GM12878 (cell line): Measurements from ENCODE around the gene PRSS36. TPM values are rescaled to one million over a fixed set of nuclear protein-coding genes. Genes with fewer than 3 reads are reported as not detected.

Experiments used
- ATAC-seq: fragments of 200-7000 bp; cut with Tn5 transposase; 3 replicates; pipeline ENCODE4 v1.9.1; 2020; ENCODE audit warnings: mild to moderate bottlenecking, moderate library complexity
- BruUV-seq: library from RNA; stranded (reverse); fragments of 400-500 nt; replicated peaks from 2 replicates; lab custom pipeline; 2021; lab: Mats Ljungman, UMichigan
- CTCF ChIA-PET: fragments of 300-600 bp; sonication (Branson Sonifier 250); formaldehyde crosslinking; extraction: SDS; loops from one replicate; lab custom pipeline; 2021; ENCODE audit warnings: inconsistent platforms; lab: Yijun Ruan, JAX
- POLR2A ChIA-PET: fragments of 350-600 bp; formaldehyde crosslinking; extraction: SDS; loops from one replicate; lab custom pipeline; 2021; ENCODE audit warnings: inconsistent platforms; lab: Charles Lee
- RAD21 ChIA-PET: fragments of 300-600 bp; sonication (Branson Sonifier 250); formaldehyde crosslinking; loops from one replicate; lab custom pipeline; 2023; ENCODE audit warnings: antibody characterized with exemption; ENCODE audit not compliant: unreplicated experiment; lab: Charles Lee
- SMC1A ChIA-PET: fragments of 300-600 bp; sonication (Branson Sonifier 250); formaldehyde crosslinking; loops from one replicate; lab custom pipeline; 2023; ENCODE audit not compliant: unreplicated experiment, uncharacterized antibody; lab: Charles Lee
- DNase-seq: peaks from one replicate; pipeline ENCODE4 v3.0.0-alpha.2; 2011; ENCODE audit warnings: low read depth, low spot score
- FAIRE-seq: peaks from 3 replicates; lab custom pipeline; 2011; peaks lifted over from hg19 to GRCh38; lab: Jason Lieb, UNC
- H2AFZ ChIP-seq: 2 replicates; pipeline ENCODE4 v1.6.0; 2011; ENCODE audit warnings: low read depth, low read length, control low read depth; ENCODE audit not compliant: control insufficient read depth
- H3K27ac ChIP-seq: 2 replicates; pipeline ENCODE4 v1.5.1; 2011; ENCODE audit warnings: control low read depth; ENCODE audit not compliant: control insufficient read depth, insufficient read depth
- H3K27me3 ChIP-seq, 2 experiments: replicated peaks in 1 of 2; 2 replicates each; pipeline versions ENCODE4 v1.6.0 to v1.6.1; 2011; ENCODE audit warnings: low read length in 1 of 2; ENCODE audit not compliant: control insufficient read depth in 2 of 2, insufficient read depth in 2 of 2
- H3K36me3 ChIP-seq, 2 experiments: 2 replicates each; pipeline ENCODE4 v1.5.1; 2011; ENCODE audit warnings: low read length in 1 of 2; ENCODE audit not compliant: control insufficient read depth in 2 of 2, insufficient read depth in 2 of 2
- H3K4me1 ChIP-seq: 2 replicates; pipeline ENCODE4 v1.6.1; 2011; ENCODE audit warnings: mild to moderate bottlenecking, low read length, moderate library complexity, mixed read lengths; ENCODE audit not compliant: control insufficient read depth, insufficient read depth
- H3K4me2 ChIP-seq: 2 replicates; pipeline ENCODE4 v1.6.0; 2011; ENCODE audit warnings: control low read depth; ENCODE audit not compliant: control insufficient read depth, insufficient read depth
- H3K4me3 ChIP-seq: fragments of 200-600 bp; sonication (generic); 2 replicates; pipeline ENCODE4 v1.5.1; 2016
- H3K79me2 ChIP-seq: 2 replicates; pipeline ENCODE4 v1.6.0; 2011; ENCODE audit warnings: low read length; ENCODE audit not compliant: control insufficient read depth, insufficient read depth
- H3K9ac ChIP-seq: 2 replicates; pipeline ENCODE4 v1.8.0; 2011; ENCODE audit warnings: low read length, control low read depth, mixed read lengths; ENCODE audit not compliant: control insufficient read depth, insufficient read depth
- H3K9me3 ChIP-seq: replicated peaks from 3 replicates; pipeline ENCODE4 v1.5.1; 2011; ENCODE audit warnings: mild to moderate bottlenecking, low read length; ENCODE audit not compliant: control insufficient read depth, insufficient read depth
- H4K20me1 ChIP-seq: 2 replicates; pipeline ENCODE4 v1.6.0; 2011; ENCODE audit not compliant: control insufficient read depth, insufficient read depth
- BCL11A ChIP-seq: IDR thresholded peaks from 2 replicates; pipeline ENCODE4 v1.6.1; 2011; ENCODE audit warnings: low read depth, low read length
- CHD1 ChIP-seq: IDR thresholded peaks from 2 replicates; pipeline ENCODE4 v1.6.1; 2012; ENCODE audit warnings: low read depth, low read length, improper control_type of control experiment
- CREM ChIP-seq: IDR thresholded peaks from 2 replicates; pipeline ENCODE4 v1.6.1; 2014; ENCODE audit warnings: antibody characterized with exemption, low read depth
- IKZF1 ChIP-seq: fragments of 450-650 bp; conservative IDR thresholded peaks from 2 replicates; pipeline ENCODE4 v1.6.1; 2017; ENCODE audit warnings: antibody characterized with exemption, mild to moderate bottlenecking
- IKZF2 ChIP-seq, 2 experiments: fragments of 450-650 bp; IDR thresholded peaks; 2 replicates each; pipeline ENCODE4 v1.6.1; 2017; ENCODE audit warnings: mild to moderate bottlenecking in 2 of 2, moderate library complexity in 2 of 2
- NFYB ChIP-seq: IDR thresholded peaks from 2 replicates; pipeline ENCODE4 v1.6.1; 2011; ENCODE audit warnings: low read depth, mild to moderate bottlenecking, low read length, improper control_type of control experiment, moderate library complexity; ENCODE audit not compliant: insufficient read depth
- POLR2A ChIP-seq: IDR thresholded peaks from 2 replicates; pipeline ENCODE4 v1.6.1; 2011; ENCODE audit warnings: low read depth, mild to moderate bottlenecking, low read length
- POLR2AphosphoS5 ChIP-seq: IDR thresholded peaks from 2 replicates; pipeline ENCODE4 v1.6.1; 2011; ENCODE audit warnings: mild to moderate bottlenecking, low read length, inconsistent platforms
- RAD21 ChIP-seq: IDR thresholded peaks from 2 replicates; pipeline ENCODE4 v1.6.1; 2011; ENCODE audit warnings: mild to moderate bottlenecking, low read depth, low read length, moderate library complexity; ENCODE audit not compliant: insufficient read depth
- SIN3A ChIP-seq: IDR thresholded peaks from 2 replicates; pipeline ENCODE4 v1.6.1; 2012; ENCODE audit warnings: low read depth, low read length, improper control_type of control experiment
- SMARCA5 ChIP-seq: fragments of 450-650 bp; IDR thresholded peaks from 2 replicates; pipeline ENCODE4 v1.6.1; 2017; ENCODE audit warnings: mild to moderate bottlenecking
- SRF ChIP-seq, 2 experiments: IDR thresholded peaks; 2 replicates each; pipeline ENCODE4 v1.6.1; 2011; ENCODE audit warnings: low read depth in 2 of 2, low read length in 2 of 2, mild to moderate bottlenecking in 1 of 2, moderate library complexity in 1 of 2
- TCF12 ChIP-seq: IDR thresholded peaks from 2 replicates; pipeline ENCODE4 v1.6.1; 2011; ENCODE audit warnings: low read depth, mild to moderate bottlenecking, low read length
- WGBS: methylation state at CpG from one replicate; pipeline ENCODE4 v1.1.6; 2016; ENCODE audit warnings: low lambda C conversion rate; ENCODE audit not compliant: insufficient replicate concordance, insufficient coverage; ENCODE audit errors: missing lambda C conversion rate; 5-methylcytosine and 5-hydroxymethylcytosine counted together
- in situ Hi-C: fragments of 300-500 bp; cut with MboI; formaldehyde crosslinking; loops from 9 replicates; pipeline ENCODE4 v1.14.3; 2018; ENCODE audit warnings: mixed read lengths
- intact Hi-C: fragments of 100-400 bp; cut with micrococcal nuclease; formaldehyde crosslinking; loops from one replicate; pipeline ENCODE4 v1.14.2; 2022; ENCODE audit not compliant: unreplicated experiment
- polyA plus RNA-seq, 11 experiments: library from polyadenylated mRNA; depleted of rRNA in 4 of 11; unstranded in 6 of 11; stranded (reverse) in 5 of 11; fragments of >200 nt; fragmentation: Nextera tagmentation in 4 of 11; fragmentation: Illumina TruSeq in 1 of 11; extraction: Ambion mirVana in 4 of 11; extraction: Trizol in 1 of 11; gene quantifications; 1 replicate in 1 of 11; 2 replicates in 10 of 11; pipeline versions ENCODE4 v1.2.1 to v1.2.3, GENCODE V29; 2011 to 2016; ENCODE audit warnings: inconsistent platforms in 2 of 11, missing spikeins in 2 of 11, low read depth in 1 of 11
- total RNA-seq, 4 experiments: library from RNA; depleted of rRNA in 3 of 4; stranded (reverse); fragments of >200 nt in 3 of 4; fragmentation: Illumina TruSeq in 1 of 4; extraction: Trizol in 1 of 4; gene quantifications; 2 replicates each; pipeline versions ENCODE4 v1.2.1 to v1.2.3, GENCODE V29; 2013 to 2021
- TF ChIP-seq, protein P1 (sequence below): fragments of 450-650 bp; IDR thresholded peaks from 2 replicates; pipeline ENCODE4 v1.6.1; 2016; ENCODE audit warnings: mild to moderate bottlenecking, moderate library complexity, borderline replicate concordance
- TF ChIP-seq, protein P2 (sequence below): IDR thresholded peaks from 2 replicates; pipeline ENCODE4 v1.6.1; 2012; ENCODE audit warnings: mild to moderate bottlenecking, low read depth, low read length

The PRSS36 gene
- total and polyA plus RNA-seq, 10 of the 15 experiments (the other 5 are each of a cell fraction or from before 2014, with no cell fraction given) = 0.11 to 1.1 (median 0.17) TPM; not detected in 3

DNA sequence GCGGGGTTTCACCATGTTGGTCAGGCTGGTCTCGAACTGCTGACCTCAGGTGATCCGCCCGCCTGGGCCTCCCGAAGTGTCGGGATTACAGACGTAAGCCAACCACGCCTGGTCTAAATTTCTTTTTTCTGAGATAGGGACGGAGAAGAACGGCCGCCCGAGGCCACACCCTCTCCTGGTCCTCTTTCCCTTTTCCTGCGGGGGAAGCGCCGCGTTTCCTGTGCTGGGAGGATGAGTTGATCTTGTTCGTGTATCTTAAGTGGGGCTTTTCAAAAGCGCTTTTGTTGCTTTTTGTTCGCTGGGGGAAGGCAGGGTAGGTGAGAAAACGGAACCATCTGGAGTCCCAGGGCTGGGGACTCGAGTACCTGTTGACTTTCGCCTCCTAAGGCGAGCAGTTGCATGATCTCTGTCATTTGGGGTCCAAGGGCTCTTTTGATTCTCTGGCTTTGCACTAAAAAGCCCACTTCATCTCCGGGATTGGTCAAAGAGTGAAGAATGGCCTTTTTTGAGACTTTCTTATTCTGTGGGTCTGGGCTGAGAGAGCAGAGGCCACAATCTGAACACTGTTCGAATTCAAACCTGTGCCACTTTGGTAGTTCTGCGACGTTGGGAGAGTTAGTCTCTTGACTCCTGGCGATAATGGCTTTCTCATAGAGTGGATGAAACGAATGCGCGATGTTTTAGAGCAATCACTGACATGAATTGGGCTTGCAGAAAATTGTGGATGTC lies 31.4 kb upstream of the PRSS36 start:
- in situ Hi-C loops = no loop called here
- H3K27ac ChIP-seq = peak overlapping the region; percentile 98
- TSS peak; percentile 52 for BruUV-seq
- peaks cover 22% of the 10 kb centered on the region for H3K4me1 ChIP-seq
- POLR2A ChIA-PET = interaction anchor here (0.5 to 2.5 kb wide), 8 partner anchors 20 to 693 kb away, joined by 3 to 26 read pairs (median 6); partner anchors contain the start of genes KAT8, PYCARD, ZNF267 and ZNF646
- peak overlapping the region; percentile 87 for H3K4me3 ChIP-seq
- H3K27me3 ChIP-seq = no peaks in the 10 kb centered on the region
- H3K36me3 ChIP-seq = peaks cover 18 to 23% of the 10 kb centered on the region in 2 experiments
- DNase-seq (no peak), FAIRE-seq (no peak), ATAC-seq (0 out of 3 replicates have a peak, but pooled peaks have one; percentile 0)
- no peak overlapping the region for H2AFZ ChIP-seq
- intact Hi-C loops = loop anchor here (5.0 to 10.0 kb wide), 2 partner anchors 184 to 694 kb away; partner anchors contain the start of gene ZNF267
- peaks cover 26% of the 10 kb centered on the region for H4K20me1 ChIP-seq
- CTCF ChIA-PET = interaction anchor here (1.2 to 2.5 kb wide), 3 partner anchors 22 to 201 kb away, joined by 4 to 13 read pairs (median 6); partner anchors contain the start of gene PYCARD
- peak overlapping the region; percentile 87 for H3K4me2 ChIP-seq
- peaks cover 66% of the 10 kb centered on the region for H3K79me2 ChIP-seq
- peak overlapping the region; percentile 91 for H3K9ac ChIP-seq
- WGBS = 1% methylated on average over 31 of the region's 31 CpGs
- RAD21 ChIA-PET = interaction anchor here (0.7 to 2.6 kb wide), 4 partner anchors 21 to 108 kb away, joined by 3 to 20 read pairs (median 8); partner anchors contain the start of genes PYCARD and ZNF668
- 0 out of 3 replicates have a peak, but pooled peaks cover 1% of the 10 kb centered on the region for H3K9me3 ChIP-seq
- SMC1A ChIA-PET = interaction anchor here (0.7 to 2.1 kb wide), 5 partner anchors 21 to 688 kb away, joined by 3 to 6 read pairs (median 5); partner anchors contain the start of genes PYCARD, ZNF646 and ZNF668
- TF ChIP-seq, protein P1, sequence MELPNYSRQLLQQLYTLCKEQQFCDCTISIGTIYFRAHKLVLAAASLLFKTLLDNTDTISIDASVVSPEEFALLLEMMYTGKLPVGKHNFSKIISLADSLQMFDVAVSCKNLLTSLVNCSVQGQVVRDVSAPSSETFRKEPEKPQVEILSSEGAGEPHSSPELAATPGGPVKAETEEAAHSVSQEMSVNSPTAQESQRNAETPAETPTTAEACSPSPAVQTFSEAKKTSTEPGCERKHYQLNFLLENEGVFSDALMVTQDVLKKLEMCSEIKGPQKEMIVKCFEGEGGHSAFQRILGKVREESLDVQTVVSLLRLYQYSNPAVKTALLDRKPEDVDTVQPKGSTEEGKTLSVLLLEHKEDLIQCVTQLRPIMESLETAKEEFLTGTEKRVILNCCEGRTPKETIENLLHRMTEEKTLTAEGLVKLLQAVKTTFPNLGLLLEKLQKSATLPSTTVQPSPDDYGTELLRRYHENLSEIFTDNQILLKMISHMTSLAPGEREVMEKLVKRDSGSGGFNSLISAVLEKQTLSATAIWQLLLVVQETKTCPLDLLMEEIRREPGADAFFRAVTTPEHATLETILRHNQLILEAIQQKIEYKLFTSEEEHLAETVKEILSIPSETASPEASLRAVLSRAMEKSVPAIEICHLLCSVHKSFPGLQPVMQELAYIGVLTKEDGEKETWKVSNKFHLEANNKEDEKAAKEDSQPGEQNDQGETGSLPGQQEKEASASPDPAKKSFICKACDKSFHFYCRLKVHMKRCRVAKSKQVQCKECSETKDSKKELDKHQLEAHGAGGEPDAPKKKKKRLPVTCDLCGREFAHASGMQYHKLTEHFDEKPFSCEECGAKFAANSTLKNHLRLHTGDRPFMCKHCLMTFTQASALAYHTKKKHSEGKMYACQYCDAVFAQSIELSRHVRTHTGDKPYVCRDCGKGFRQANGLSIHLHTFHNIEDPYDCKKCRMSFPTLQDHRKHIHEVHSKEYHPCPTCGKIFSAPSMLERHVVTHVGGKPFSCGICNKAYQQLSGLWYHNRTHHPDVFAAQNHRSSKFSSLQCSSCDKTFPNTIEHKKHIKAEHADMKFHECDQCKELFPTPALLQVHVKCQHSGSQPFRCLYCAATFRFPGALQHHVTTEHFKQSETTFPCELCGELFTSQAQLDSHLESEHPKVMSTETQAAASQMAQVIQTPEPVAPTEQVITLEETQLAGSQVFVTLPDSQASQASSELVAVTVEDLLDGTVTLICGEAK = no peak
- TF ChIP-seq SMARCA5 (no peak), POLR2A (peak; percentile 53; the same call in 1 of the 2 replicates), SRF (IDR thresholded peaks at IDR 0.05; ENCODE audit: low read depth in 2 of 2, low read length in 2 of 2) (no peak), NFYB (no peak), CHD1 (peak; percentile 58; the same call in 1 of the 2 replicates), IKZF2 (IDR thresholded peaks at IDR 0.05) (peak in 1 of 2 experiments; percentile 41; a peak in 1 of 4 replicates), POLR2AphosphoS5 (peak; percentile 15; the same call in 1 of the 2 replicates), IKZF1 (no peak; the same call in 1 of the 2 replicates), SIN3A (no peak; the same call in 1 of the 2 replicates), RAD21 (no peak), BCL11A (0 out of 2 replicates have a peak, but pooled peaks have one; percentile 4), TCF12 (no peak), CREM (no peak)
- TF ChIP-seq, protein P2, sequence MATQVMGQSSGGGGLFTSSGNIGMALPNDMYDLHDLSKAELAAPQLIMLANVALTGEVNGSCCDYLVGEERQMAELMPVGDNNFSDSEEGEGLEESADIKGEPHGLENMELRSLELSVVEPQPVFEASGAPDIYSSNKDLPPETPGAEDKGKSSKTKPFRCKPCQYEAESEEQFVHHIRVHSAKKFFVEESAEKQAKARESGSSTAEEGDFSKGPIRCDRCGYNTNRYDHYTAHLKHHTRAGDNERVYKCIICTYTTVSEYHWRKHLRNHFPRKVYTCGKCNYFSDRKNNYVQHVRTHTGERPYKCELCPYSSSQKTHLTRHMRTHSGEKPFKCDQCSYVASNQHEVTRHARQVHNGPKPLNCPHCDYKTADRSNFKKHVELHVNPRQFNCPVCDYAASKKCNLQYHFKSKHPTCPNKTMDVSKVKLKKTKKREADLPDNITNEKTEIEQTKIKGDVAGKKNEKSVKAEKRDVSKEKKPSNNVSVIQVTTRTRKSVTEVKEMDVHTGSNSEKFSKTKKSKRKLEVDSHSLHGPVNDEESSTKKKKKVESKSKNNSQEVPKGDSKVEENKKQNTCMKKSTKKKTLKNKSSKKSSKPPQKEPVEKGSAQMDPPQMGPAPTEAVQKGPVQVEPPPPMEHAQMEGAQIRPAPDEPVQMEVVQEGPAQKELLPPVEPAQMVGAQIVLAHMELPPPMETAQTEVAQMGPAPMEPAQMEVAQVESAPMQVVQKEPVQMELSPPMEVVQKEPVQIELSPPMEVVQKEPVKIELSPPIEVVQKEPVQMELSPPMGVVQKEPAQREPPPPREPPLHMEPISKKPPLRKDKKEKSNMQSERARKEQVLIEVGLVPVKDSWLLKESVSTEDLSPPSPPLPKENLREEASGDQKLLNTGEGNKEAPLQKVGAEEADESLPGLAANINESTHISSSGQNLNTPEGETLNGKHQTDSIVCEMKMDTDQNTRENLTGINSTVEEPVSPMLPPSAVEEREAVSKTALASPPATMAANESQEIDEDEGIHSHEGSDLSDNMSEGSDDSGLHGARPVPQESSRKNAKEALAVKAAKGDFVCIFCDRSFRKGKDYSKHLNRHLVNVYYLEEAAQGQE = no peak
